ENCODE data around the gene TMEM178B. TPM values are rescaled to one million over a fixed set of nuclear protein-coding genes. Genes with fewer than 3 reads are reported as not detected.

Gene TMEM178B
- total RNA-seq, 1 experiment from 2014 or later, result 0.11 TPM

- H3K4me1 Mint-ChIP-seq (ENCODE audit: low read depth, unreplicated experiment), result no peaks in the 10 kb centered on the region
- peaks cover 5% of the 10 kb centered on the region; the same call in 1 of the 2 replicates for H3K9me3 ChIP-seq
- DNase-seq, result no peak
- POLR2A ChIA-PET, result no interaction called here
- no peak overlapping the region for H3K4me3 ChIP-seq (ENCODE audit: low read depth, low read length)
- TF ChIP-seq CTCF (IDR thresholded peaks at IDR 0.05; ENCODE audit: insufficient read depth in 1 of 2, low read depth in 1 of 2, low read length in 1 of 2, severe bottlenecking in 1 of 2, unreplicated experiment in 1 of 2), result no peak
- no peak overlapping the region for H3K4me3 Mint-ChIP-seq (ENCODE audit: unreplicated experiment)
- H3K36me3 ChIP-seq (ENCODE audit: control insufficient read depth, insufficient read depth, low read length), result no peaks in the 10 kb centered on the region
- CTCF ChIA-PET, result no interaction called here
- BruUV-seq (replicated peaks), result no TSS peak
- H3K27ac Mint-ChIP-seq (ENCODE audit: unreplicated experiment), result no peak overlapping the region
- no peaks in the 10 kb centered on the region for H3K4me1 ChIP-seq
- no peaks in the 10 kb centered on the region for H3K27me3 Mint-ChIP-seq (ENCODE audit: insufficient read depth, unreplicated experiment)
- no peaks in the 10 kb centered on the region for H3K9me3 Mint-ChIP-seq (ENCODE audit: unreplicated experiment)
- H3K27me3 ChIP-seq (replicated peaks; ENCODE audit: control insufficient read depth, insufficient read depth, low read length), result no peaks in the 10 kb centered on the region; the same call in 1 of the 2 replicates
- H3K36me3 Mint-ChIP-seq (ENCODE audit: insufficient read depth, unreplicated experiment), result no peaks in the 10 kb centered on the region
- intact Hi-C loops (cut with micrococcal nuclease; ENCODE audit: unreplicated experiment), result no loop called here
These were observed 73.6 kb downstream of the TMEM178B start for GRCh38 chr7:141147482-141147881.

GRCh38 chr7:141150465-141150864 is 76.6 kb downstream of the TMEM178B start:
- CTCF ChIA-PET, result no interaction called here
- Histone ChIP-seq H3K4me1 (no peaks in the 10 kb centered on the region), H3K36me3 (ENCODE audit: control insufficient read depth, insufficient read depth, low read length) (no peaks in the 10 kb centered on the region), H3K9me3 (no peaks in the 10 kb centered on the region), H3K27me3 (replicated peaks; ENCODE audit: control insufficient read depth, insufficient read depth, low read length) (no peaks in the 10 kb centered on the region; the same call in 1 of the 2 replicates), H3K4me3 (ENCODE audit: low read depth, low read length) (no peak overlapping the region)
- POLR2A ChIA-PET, result no interaction called here
- DNase-seq, result no peak
- Mint-ChIP-seq H3K9me3 (ENCODE audit: unreplicated experiment) (no peaks in the 10 kb centered on the region), H3K4me3 (ENCODE audit: unreplicated experiment) (no peak overlapping the region), H3K27me3 (ENCODE audit: insufficient read depth, unreplicated experiment) (no peaks in the 10 kb centered on the region), H3K4me1 (ENCODE audit: low read depth, unreplicated experiment) (no peaks in the 10 kb centered on the region), H3K27ac (ENCODE audit: unreplicated experiment) (no peak overlapping the region), H3K36me3 (ENCODE audit: insufficient read depth, unreplicated experiment) (no peaks in the 10 kb centered on the region)
- no TSS peak for BruUV-seq (replicated peaks)
- TF ChIP-seq CTCF (IDR thresholded peaks at IDR 0.05; ENCODE audit: insufficient read depth in 1 of 2, low read depth in 1 of 2, low read length in 1 of 2, severe bottlenecking in 1 of 2, unreplicated experiment in 1 of 2), result no peak
- intact Hi-C loops (cut with micrococcal nuclease; ENCODE audit: unreplicated experiment), result no loop called here

- BruUV-seq (replicated peaks), result no TSS peak
- ChIA-PET POLR2A (no interaction called here), CTCF (no interaction called here)
- no peaks in the 10 kb centered on the region for H3K9me3 ChIP-seq
- H3K9me3 Mint-ChIP-seq (ENCODE audit: unreplicated experiment), result no peaks in the 10 kb centered on the region
- no peaks in the 10 kb centered on the region for H3K36me3 Mint-ChIP-seq (ENCODE audit: insufficient read depth, unreplicated experiment)
- DNase-seq, result no peak
- H3K4me3 ChIP-seq (ENCODE audit: low read depth, low read length), result no peak overlapping the region
- no peak for TF ChIP-seq CTCF (IDR thresholded peaks at IDR 0.05; ENCODE audit: insufficient read depth in 1 of 2, low read depth in 1 of 2, low read length in 1 of 2, severe bottlenecking in 1 of 2, unreplicated experiment in 1 of 2)
- no peak overlapping the region for H3K27ac Mint-ChIP-seq (ENCODE audit: unreplicated experiment)
- no peaks in the 10 kb centered on the region for H3K4me1 ChIP-seq
- intact Hi-C loops (cut with micrococcal nuclease; ENCODE audit: unreplicated experiment), result no loop called here
- H3K4me1 Mint-ChIP-seq (ENCODE audit: low read depth, unreplicated experiment), result no peaks in the 10 kb centered on the region
- H3K27me3 Mint-ChIP-seq (ENCODE audit: insufficient read depth, unreplicated experiment), result no peaks in the 10 kb centered on the region
- no peaks in the 10 kb centered on the region for H3K36me3 ChIP-seq (ENCODE audit: control insufficient read depth, insufficient read depth, low read length)
- H3K27me3 ChIP-seq (replicated peaks; ENCODE audit: control insufficient read depth, insufficient read depth, low read length), result no peaks in the 10 kb centered on the region; the same call in 1 of the 2 replicates
- H3K4me3 Mint-ChIP-seq (ENCODE audit: unreplicated experiment), result no peak overlapping the region
These were observed 77.9 kb downstream of the TMEM178B start for GRCh38 chr7:141151746-141152145.

Data from Caco-2 (cell line).